NCI-H1092 (cell line): ENCODE measurements around the gene CNTN5.

Source experiments
- DNase-seq: peaks from one replicate; lab custom pipeline; 2025; lab: John Stamatoyannopoulos, UW

Gene CNTN5

DNA sequence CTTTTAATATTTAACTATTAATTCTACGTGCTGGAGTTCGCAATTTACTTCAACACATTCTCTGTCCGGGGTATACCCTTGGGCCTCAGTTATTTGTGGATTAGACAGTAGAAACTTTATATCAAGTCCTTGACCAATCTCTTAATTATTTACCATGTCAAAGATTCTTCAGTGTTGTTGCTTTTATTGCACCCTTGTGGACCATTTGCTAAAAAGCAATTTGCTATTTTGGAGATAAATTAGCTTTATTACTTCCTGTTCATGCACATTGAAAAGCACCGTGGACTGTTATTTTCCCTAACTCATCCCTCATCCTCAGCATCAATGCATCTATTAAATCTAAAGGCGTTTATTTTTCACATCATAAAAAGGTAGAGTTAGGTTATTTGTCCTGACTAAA, 609.9 kb downstream of the CNTN5 start:
- no peak for DNase-seq

GRCh38 chr11:99631618-99632017, 610.9 kb downstream of the CNTN5 start:
- no peak for DNase-seq

GRCh38 chr11:99632969-99633368, 612.2 kb downstream of the CNTN5 start:
- DNase-seq: no peak

DNA sequence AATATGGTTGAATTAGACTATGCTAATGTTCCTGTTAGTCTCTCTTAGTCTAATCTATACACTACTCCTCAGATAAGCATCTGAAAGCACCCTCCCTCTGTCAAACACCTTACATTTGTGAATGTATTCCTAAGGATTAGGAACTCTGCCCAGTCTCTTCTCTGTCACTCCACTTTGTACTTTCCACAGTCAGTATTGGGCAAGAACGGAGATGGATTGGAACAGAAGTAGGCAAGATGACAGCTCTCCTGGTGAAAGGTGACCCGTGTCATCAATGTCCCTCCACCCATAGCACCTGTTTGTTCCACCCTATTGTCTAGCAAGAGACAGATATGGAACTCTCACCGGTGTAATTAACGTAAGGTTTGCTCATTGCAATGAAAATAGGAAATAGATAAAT, 613.8 kb downstream of the CNTN5 start:
- no peak for DNase-seq

DNA sequence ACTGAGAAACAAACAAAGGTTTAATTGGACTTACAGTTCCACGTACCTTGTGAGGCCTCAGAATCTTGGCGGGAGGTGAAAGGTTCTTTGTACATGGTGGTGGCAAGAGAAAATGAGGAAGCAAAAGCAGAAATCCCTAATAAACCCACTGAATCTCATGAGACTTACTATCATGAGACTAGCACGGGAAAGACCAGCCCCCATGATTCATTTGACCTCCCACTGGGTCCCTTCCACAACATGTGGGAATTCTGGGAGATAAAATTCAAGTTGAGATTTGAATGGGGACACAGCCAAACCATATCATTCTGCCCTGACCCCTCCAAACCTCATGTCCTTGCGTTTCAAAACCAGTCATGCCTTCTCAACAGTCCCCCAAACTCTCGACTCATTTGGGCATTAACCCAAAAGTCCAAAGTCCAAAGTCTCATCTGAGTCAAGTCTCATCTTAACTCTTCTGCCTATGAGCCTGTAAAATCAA, 617.4 kb downstream of the CNTN5 start:
- no peak for DNase-seq

- no peak for DNase-seq
Measured at GRCh38 chr11:99640671-99641070, 619.9 kb downstream of the CNTN5 start.

GRCh38 chr11:99645934-99646333, 625.2 kb downstream of the CNTN5 start:
- no peak for DNase-seq

DNA sequence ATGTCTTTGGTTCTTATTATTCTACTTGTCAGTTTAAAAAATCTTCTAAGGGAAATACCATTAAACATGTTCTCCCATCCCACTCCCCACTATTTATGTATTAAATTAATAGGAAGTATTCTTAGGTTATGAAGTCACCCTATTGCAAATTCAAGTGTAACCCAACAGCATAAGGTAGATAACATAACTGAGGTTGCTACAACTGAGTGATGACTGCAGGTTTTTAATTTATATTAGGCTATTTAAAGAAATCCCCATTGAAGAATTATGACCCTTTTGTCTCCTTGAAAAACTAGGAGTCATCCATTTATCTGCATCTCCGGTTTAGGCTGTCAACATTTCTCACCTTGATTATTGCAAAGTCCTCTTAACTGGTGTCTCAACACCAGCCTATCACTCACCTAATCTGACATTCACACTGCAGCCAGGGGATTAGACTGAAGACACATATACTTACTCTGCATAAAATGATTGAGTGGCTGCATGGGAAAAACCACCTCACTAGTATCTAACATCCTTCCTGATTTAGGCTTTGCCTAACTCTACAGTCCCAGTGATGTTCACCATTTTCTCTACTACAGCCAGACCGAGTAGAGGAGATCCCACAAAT, 649.4 kb downstream of the CNTN5 start:
- no peak for DNase-seq

GRCh38 chr11:99671808-99672409, 651.2 kb downstream of the CNTN5 start:
- DNase-seq: no peak

- no peak for DNase-seq
Measured at GRCh38 chr11:99676292-99676691, 655.5 kb downstream of the CNTN5 start.

GRCh38 chr11:99682171-99682570, 661.4 kb downstream of the CNTN5 start:
- no peak for DNase-seq

- DNase-seq: no peak
Measured at GRCh38 chr11:99682646-99683045, 661.9 kb downstream of the CNTN5 start.

GRCh38 chr11:99683933-99684332, 663.2 kb downstream of the CNTN5 start:
- no peak for DNase-seq

- no peak for DNase-seq
Measured at GRCh38 chr11:99686838-99687237, 666.1 kb downstream of the CNTN5 start.

- DNase-seq: no peak
Measured at GRCh38 chr11:99687320-99687719, 666.6 kb downstream of the CNTN5 start.

GRCh38 chr11:99693941-99694492, 673.3 kb downstream of the CNTN5 start:
- no peak for DNase-seq

GRCh38 chr11:99695106-99695505, 674.4 kb downstream of the CNTN5 start:
- DNase-seq: no peak

- DNase-seq: no peak
Measured at GRCh38 chr11:99706848-99707247, 686.1 kb downstream of the CNTN5 start.

DNA sequence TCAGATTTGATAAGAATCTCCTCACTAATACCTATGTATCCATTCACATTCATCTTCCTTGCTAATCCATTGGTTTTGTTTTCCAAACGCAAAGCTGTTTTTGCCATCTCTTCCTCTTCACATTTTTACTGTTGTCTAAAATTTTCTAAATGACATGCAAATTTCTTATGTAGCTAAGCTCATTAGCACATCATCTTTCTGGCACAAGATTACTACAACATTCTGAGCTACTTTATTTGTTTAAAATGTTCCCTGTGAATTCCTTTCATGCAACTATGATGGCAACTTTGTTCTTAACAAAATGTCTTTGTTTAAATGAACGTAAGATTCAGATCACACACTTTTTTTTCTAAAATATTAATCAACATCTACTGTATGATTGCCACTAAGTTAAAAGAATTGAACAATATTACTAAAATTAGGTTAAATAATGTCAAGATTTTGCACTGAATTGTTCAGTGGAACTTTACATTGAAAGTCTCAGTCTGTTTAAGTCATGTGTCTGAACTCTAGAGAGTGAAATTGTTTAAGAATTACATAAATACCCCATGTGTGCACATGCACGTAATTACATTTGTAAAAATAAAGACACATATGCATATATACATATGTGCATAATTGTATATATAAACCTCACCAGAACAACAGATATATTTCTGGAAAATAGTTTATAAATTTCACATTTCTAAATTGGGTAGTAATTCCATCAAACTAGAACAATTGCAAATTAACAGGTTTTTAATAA, 688.4 kb downstream of the CNTN5 start:
- DNase-seq: no peak

DNA sequence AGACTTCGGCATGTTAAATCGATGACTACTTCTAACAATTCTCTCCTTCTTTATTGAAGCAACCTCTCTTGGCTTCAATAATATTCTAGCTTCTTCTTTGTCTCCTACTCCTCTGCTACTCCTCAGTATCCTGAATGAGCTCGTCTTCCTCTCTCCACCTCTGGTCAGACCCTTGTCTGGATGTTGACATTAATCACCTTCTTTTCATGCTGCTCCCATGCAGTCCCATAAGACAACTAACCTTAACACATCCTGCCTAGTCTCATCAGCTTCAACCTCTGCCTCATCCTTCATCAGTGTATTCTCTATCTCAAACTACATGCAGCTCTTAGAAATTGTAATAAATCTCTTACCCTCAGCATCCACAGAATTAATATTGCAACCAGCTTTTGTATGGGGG, 695.6 kb downstream of the CNTN5 start:
- no peak for DNase-seq

- no peak for DNase-seq
Measured at GRCh38 chr11:99718291-99718690, 697.5 kb downstream of the CNTN5 start.

GRCh38 chr11:99739464-99740089, 718.8 kb downstream of the CNTN5 start:
- peak; percentile 4 for DNase-seq

GRCh38 chr11:99742501-99742900, 721.8 kb downstream of the CNTN5 start:
- no peak for DNase-seq
